SU-DHL-6 (cell line): ENCODE measurements around the gene TTC13.

ENCODE experiments used
- EZH2phosphoT487 ChIP-seq: fragments of 200-600 bp; sonication (generic), shearing (Covaris generic); conservative IDR thresholded peaks from 2 replicates; pipeline ENCODE4 v1.6.1; 2018; ENCODE audit warnings: mild to moderate bottlenecking, antibody characterized with exemption, low read length, moderate library complexity, mixed read lengths
- TF ChIP-seq, protein P1 (sequence below): fragments of 200-600 bp; sonication (generic); IDR thresholded peaks from one replicate; pipeline ENCODE4 v1.5.1; 2017; ENCODE audit warnings: antibody characterized with exemption, mild to moderate bottlenecking, low read length, moderate library complexity; ENCODE audit not compliant: insufficient read depth, poor library complexity, severe bottlenecking

GRCh38 chr1:230965535-230965934 is 13.1 kb downstream of the TTC13 start:
- TF ChIP-seq, protein P1, sequence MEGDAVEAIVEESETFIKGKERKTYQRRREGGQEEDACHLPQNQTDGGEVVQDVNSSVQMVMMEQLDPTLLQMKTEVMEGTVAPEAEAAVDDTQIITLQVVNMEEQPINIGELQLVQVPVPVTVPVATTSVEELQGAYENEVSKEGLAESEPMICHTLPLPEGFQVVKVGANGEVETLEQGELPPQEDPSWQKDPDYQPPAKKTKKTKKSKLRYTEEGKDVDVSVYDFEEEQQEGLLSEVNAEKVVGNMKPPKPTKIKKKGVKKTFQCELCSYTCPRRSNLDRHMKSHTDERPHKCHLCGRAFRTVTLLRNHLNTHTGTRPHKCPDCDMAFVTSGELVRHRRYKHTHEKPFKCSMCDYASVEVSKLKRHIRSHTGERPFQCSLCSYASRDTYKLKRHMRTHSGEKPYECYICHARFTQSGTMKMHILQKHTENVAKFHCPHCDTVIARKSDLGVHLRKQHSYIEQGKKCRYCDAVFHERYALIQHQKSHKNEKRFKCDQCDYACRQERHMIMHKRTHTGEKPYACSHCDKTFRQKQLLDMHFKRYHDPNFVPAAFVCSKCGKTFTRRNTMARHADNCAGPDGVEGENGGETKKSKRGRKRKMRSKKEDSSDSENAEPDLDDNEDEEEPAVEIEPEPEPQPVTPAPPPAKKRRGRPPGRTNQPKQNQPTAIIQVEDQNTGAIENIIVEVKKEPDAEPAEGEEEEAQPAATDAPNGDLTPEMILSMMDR, result no peak
- TF ChIP-seq EZH2phosphoT487, result no peak
